GM12865 (cell line): ENCODE results near the gene TPK1.
A peak's percentile ranks its signal among the peaks of the same experiment; 100 is the strongest.

ENCODE experiments used
- DNase-seq: peaks from one replicate; pipeline ENCODE4 v3.0.0; 2010; ENCODE audit warnings: low read depth
- H3K4me3 ChIP-seq: 2 replicates; pipeline ENCODE4 v1.5.1; 2011; ENCODE audit warnings: mild to moderate bottlenecking, low read depth, low read length, control low read depth
- TF ChIP-seq, protein P1 (sequence below): IDR thresholded peaks from 2 replicates; pipeline ENCODE4 v1.5.1; 2011; ENCODE audit warnings: low read length, control low read depth, low read depth, inconsistent platforms; ENCODE audit not compliant: insufficient read depth; ENCODE audit errors: missing control alignments

TPK1 gene

GRCh38 chr7:144516729-144517525 lies 318.9 kb downstream of the TPK1 start:
- no peak overlapping the region for H3K4me3 ChIP-seq
- no peak for DNase-seq
- TF ChIP-seq, protein P1, sequence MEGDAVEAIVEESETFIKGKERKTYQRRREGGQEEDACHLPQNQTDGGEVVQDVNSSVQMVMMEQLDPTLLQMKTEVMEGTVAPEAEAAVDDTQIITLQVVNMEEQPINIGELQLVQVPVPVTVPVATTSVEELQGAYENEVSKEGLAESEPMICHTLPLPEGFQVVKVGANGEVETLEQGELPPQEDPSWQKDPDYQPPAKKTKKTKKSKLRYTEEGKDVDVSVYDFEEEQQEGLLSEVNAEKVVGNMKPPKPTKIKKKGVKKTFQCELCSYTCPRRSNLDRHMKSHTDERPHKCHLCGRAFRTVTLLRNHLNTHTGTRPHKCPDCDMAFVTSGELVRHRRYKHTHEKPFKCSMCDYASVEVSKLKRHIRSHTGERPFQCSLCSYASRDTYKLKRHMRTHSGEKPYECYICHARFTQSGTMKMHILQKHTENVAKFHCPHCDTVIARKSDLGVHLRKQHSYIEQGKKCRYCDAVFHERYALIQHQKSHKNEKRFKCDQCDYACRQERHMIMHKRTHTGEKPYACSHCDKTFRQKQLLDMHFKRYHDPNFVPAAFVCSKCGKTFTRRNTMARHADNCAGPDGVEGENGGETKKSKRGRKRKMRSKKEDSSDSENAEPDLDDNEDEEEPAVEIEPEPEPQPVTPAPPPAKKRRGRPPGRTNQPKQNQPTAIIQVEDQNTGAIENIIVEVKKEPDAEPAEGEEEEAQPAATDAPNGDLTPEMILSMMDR, result no peak

DNA sequence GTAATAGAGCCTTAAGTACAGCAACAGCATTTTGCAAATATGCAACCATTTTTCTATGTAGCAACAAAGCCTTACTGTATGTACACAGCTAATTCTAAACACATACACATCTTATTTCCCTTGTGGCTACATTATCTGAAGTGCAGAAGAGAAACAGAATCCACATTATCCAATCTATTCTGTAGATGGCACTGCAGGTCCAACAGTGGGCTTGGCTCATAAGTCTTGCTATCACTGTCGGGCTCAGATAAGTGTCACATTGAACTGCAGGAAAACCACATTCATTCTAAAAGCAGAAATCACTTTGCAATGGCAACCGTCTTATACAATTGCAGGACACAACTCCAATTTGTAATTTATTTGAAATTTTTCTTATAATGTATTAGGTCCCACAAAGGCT lies 322.5 kb downstream of the TPK1 start:
- no peak overlapping the region for H3K4me3 ChIP-seq
- DNase-seq, result peak; percentile 41
- TF ChIP-seq, protein P1, result peak; percentile 27

DNA sequence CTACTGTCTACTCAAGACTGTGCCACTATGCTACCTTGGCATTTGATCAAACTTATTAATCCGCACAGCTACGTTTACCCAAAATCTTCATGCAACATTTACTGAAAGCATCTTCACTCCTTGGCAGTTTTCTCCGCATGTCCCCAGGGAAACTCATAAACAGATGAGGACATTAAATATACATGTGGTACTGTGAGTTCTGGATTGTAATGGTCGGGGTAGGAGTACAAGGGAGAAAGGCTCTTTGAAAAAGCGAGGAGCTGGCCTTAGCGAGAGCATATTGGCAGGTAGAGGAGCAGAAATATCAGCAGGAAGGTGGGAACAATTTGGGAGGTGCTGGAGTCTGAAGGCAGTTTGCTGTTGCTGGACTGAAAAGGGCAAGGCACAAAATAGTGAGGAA lies 325.2 kb downstream of the TPK1 start:
- H3K4me3 ChIP-seq, result no peak overlapping the region
- TF ChIP-seq, protein P1, result no peak
- DNase-seq, result no peak

- TF ChIP-seq, protein P1, result no peak
- DNase-seq, result peak; percentile 67
- no peak overlapping the region for H3K4me3 ChIP-seq
These were observed 327.2 kb downstream of the TPK1 start for GRCh38 chr7:144508702-144509101.

GRCh38 chr7:144503215-144503614 lies 332.6 kb downstream of the TPK1 start:
- no peak for DNase-seq
- H3K4me3 ChIP-seq, result no peak overlapping the region
- TF ChIP-seq, protein P1, result no peak

GRCh38 chr7:144500225-144500624 lies 335.6 kb downstream of the TPK1 start:
- no peak for DNase-seq
- TF ChIP-seq, protein P1, result no peak
- no peak overlapping the region for H3K4me3 ChIP-seq

GRCh38 chr7:144497282-144497681 lies 338.6 kb downstream of the TPK1 start:
- TF ChIP-seq, protein P1, result no peak

More at GRCh38 chr7:144497282-144497681, 338.6 kb downstream of the TPK1 start:
- no peak for DNase-seq
- no peak overlapping the region for H3K4me3 ChIP-seq
